Calu3 (cell line): Measurements from ENCODE around the gene CFAP61. TPM values are rescaled to one million over a fixed set of nuclear protein-coding genes. Genes with fewer than 3 reads are reported as not detected.

Experiments used
- BruUV-seq: library from RNA; stranded (reverse); fragments of 400-500 nt; replicated peaks from 2 replicates; lab custom pipeline; 2021; lab: Mats Ljungman, UMichigan
- CTCF ChIA-PET: fragments of 300-600 bp; sonication (Branson Sonifier 250); formaldehyde crosslinking; loops from one replicate; lab custom pipeline; 2022; ENCODE audit warnings: antibody characterized with exemption; lab: Charles Lee
- DNase-seq: peaks from one replicate; pipeline ENCODE4 v3.0.0; 2022
- H3K27ac Mint-ChIP-seq: one replicate; pipeline ENCODE4 v1.8.0; 2022; ENCODE audit warnings: mixed read lengths; ENCODE audit not compliant: unreplicated experiment
- H3K27me3 Mint-ChIP-seq: one replicate; pipeline ENCODE4 v1.8.0; 2022; ENCODE audit warnings: mixed read lengths; ENCODE audit not compliant: unreplicated experiment
- H3K36me3 Mint-ChIP-seq: one replicate; pipeline ENCODE4 v1.8.0; 2022; ENCODE audit warnings: mild to moderate bottlenecking, moderate library complexity, mixed read lengths; ENCODE audit not compliant: insufficient read depth, unreplicated experiment
- H3K4me1 Mint-ChIP-seq: one replicate; pipeline ENCODE4 v1.8.0; 2022; ENCODE audit warnings: mild to moderate bottlenecking, low read depth, mixed read lengths; ENCODE audit not compliant: unreplicated experiment
- H3K4me3 Mint-ChIP-seq: one replicate; pipeline ENCODE4 v1.8.0; 2022; ENCODE audit warnings: mild to moderate bottlenecking, low read depth, moderate library complexity, mixed read lengths; ENCODE audit not compliant: unreplicated experiment
- H3K9me3 Mint-ChIP-seq: one replicate; pipeline ENCODE4 v1.8.0; 2022; ENCODE audit warnings: low read depth, mixed read lengths; ENCODE audit not compliant: unreplicated experiment
- CTCF ChIP-seq: fragments of 200-600 bp; IDR thresholded peaks from one replicate; pipeline ENCODE4 v1.8.0; 2022; ENCODE audit warnings: antibody characterized with exemption; ENCODE audit not compliant: unreplicated experiment
- intact Hi-C: fragments of 100-400 bp; cut with micrococcal nuclease; formaldehyde crosslinking; loops from one replicate; pipeline ENCODE4 v1.10.0; 2022; ENCODE audit not compliant: unreplicated experiment
- total RNA-seq: library from RNA; stranded (reverse); gene quantifications from 2 replicates; pipeline ENCODE4 v1.2.3, GENCODE V29; 2022

The CFAP61 gene
- total RNA-seq, 1 experiment from 2014 or later: not detected

- intact Hi-C loops: no loop called here
- no peak for TF ChIP-seq CTCF
- CTCF ChIA-PET: no interaction called here
Measured at GRCh38 chr20:20226554-20226953, 174.2 kb downstream of the CFAP61 start.

GRCh38 chr20:20227013-20227571 lies 174.8 kb downstream of the CFAP61 start:
- BruUV-seq: no TSS peak
- no peaks in the 10 kb centered on the region for H3K4me1 Mint-ChIP-seq
- CTCF ChIA-PET: no interaction called here
- no peaks in the 10 kb centered on the region for H3K9me3 Mint-ChIP-seq
- H3K4me3 Mint-ChIP-seq: no peak overlapping the region
- no peak for TF ChIP-seq CTCF
- intact Hi-C loops: no loop called here
- H3K27me3 Mint-ChIP-seq: peaks cover 12% of the 10 kb centered on the region
- no peak overlapping the region for H3K27ac Mint-ChIP-seq
- DNase-seq: no peak
- H3K36me3 Mint-ChIP-seq: no peaks in the 10 kb centered on the region

More at GRCh38 chr20:20226554-20226953, 174.2 kb downstream of the CFAP61 start:
- H3K27ac Mint-ChIP-seq: no peak overlapping the region
- H3K27me3 Mint-ChIP-seq: peaks cover 12% of the 10 kb centered on the region
- no TSS peak for BruUV-seq
- no peak overlapping the region for H3K4me3 Mint-ChIP-seq
- no peak for DNase-seq
- H3K4me1 Mint-ChIP-seq: no peaks in the 10 kb centered on the region
- no peaks in the 10 kb centered on the region for H3K36me3 Mint-ChIP-seq
- no peaks in the 10 kb centered on the region for H3K9me3 Mint-ChIP-seq

GRCh38 chr20:20228351-20228750 lies 176.0 kb downstream of the CFAP61 start:
- no peak overlapping the region for H3K4me3 Mint-ChIP-seq
- DNase-seq: no peak
- no peaks in the 10 kb centered on the region for H3K36me3 Mint-ChIP-seq
- CTCF ChIA-PET: no interaction called here
- no peaks in the 10 kb centered on the region for H3K4me1 Mint-ChIP-seq
- TF ChIP-seq CTCF: no peak
- intact Hi-C loops: no loop called here
- H3K9me3 Mint-ChIP-seq: no peaks in the 10 kb centered on the region
- BruUV-seq: no TSS peak
- no peak overlapping the region for H3K27ac Mint-ChIP-seq
- H3K27me3 Mint-ChIP-seq: peaks cover 12% of the 10 kb centered on the region

- Mint-ChIP-seq H3K4me3 (no peak overlapping the region), H3K4me1 (no peaks in the 10 kb centered on the region), H3K27ac (no peak overlapping the region), H3K9me3 (no peaks in the 10 kb centered on the region), H3K36me3 (no peaks in the 10 kb centered on the region), H3K27me3 (peaks cover 2% of the 10 kb centered on the region)
- no TSS peak for BruUV-seq
- CTCF ChIA-PET: no interaction called here
- TF ChIP-seq CTCF: no peak
- intact Hi-C loops: no loop called here
- DNase-seq: no peak
Measured at GRCh38 chr20:20229595-20229994, 177.3 kb downstream of the CFAP61 start.
